ENCODE measurements around the gene TMIE.

The TMIE gene, protein sequence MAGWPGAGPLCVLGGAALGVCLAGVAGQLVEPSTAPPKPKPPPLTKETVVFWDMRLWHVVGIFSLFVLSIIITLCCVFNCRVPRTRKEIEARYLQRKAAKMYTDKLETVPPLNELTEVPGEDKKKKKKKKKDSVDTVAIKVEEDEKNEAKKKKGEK

DNA sequence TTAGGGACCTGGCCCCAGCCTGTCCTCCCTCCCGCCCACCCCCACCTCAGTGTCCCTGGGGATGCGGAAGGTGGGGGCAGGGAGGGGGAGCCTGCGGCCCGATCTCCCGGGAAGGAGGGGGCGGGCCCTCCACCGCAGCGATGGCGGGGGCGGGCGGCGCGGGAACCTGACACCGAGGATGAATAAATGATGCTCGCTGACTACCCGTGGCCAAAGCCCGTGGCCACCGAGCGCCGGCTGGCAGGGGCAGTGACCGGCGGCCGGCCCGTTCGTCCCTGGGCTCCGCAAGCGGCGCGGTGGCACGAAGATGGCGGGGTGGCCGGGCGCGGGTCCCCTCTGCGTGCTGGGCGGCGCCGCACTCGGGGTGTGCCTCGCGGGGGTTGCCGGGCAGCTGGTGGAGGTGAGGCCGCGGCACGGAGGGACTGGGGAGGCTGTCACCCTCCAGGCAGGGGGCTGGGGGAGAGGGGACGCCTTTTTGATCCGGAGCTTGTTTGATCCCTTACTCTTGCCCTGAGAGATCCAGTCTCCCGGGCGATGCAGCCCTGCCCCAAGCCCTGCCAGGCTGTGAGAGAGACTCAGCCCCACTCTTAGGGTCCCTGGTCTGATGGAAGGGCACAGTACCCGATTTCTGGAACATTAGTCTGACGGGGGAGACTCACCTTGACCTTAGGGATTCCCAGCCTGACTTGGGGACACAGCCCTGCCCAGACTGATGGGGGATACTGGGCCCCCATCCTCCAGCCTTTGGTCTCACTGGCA lies at the start of gene TMIE:
TSS of gene TMIE (plus strand) at position 212 of the 759 bp plus-strand sequence. CDS start at position 308, 96 bp downstream.
- DNase-seq (ENCODE audit: low spot score), result no peak
- TF ChIP-seq, protein P1, sequence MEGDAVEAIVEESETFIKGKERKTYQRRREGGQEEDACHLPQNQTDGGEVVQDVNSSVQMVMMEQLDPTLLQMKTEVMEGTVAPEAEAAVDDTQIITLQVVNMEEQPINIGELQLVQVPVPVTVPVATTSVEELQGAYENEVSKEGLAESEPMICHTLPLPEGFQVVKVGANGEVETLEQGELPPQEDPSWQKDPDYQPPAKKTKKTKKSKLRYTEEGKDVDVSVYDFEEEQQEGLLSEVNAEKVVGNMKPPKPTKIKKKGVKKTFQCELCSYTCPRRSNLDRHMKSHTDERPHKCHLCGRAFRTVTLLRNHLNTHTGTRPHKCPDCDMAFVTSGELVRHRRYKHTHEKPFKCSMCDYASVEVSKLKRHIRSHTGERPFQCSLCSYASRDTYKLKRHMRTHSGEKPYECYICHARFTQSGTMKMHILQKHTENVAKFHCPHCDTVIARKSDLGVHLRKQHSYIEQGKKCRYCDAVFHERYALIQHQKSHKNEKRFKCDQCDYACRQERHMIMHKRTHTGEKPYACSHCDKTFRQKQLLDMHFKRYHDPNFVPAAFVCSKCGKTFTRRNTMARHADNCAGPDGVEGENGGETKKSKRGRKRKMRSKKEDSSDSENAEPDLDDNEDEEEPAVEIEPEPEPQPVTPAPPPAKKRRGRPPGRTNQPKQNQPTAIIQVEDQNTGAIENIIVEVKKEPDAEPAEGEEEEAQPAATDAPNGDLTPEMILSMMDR (IDR thresholded peaks at IDR 0.05; ENCODE audit: extremely low read depth, missing control alignments), result no peak

DNA sequence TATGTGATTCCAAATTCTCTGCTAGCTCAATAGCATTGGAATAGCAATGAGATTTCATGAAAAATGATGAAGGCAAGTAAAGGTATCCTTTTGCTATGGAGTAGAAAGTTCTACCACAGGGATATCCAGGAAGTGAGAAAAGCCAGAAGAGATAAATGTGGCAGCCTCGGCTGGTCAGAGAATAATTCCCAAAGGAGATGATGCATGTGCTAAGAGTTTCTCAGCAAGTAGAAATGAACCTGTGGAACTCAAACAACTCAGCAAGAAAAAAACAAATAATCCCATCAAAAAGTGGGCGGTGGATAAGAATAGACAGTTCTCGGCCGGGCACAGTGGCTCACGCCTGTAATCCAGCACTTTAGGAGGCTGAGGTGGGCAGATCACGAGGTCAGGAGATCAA lies 45.9 kb upstream of the TMIE start:
- TF ChIP-seq, protein P1 (IDR thresholded peaks at IDR 0.05; ENCODE audit: extremely low read depth, missing control alignments), result no peak
- DNase-seq (ENCODE audit: low spot score), result no peak

DNA sequence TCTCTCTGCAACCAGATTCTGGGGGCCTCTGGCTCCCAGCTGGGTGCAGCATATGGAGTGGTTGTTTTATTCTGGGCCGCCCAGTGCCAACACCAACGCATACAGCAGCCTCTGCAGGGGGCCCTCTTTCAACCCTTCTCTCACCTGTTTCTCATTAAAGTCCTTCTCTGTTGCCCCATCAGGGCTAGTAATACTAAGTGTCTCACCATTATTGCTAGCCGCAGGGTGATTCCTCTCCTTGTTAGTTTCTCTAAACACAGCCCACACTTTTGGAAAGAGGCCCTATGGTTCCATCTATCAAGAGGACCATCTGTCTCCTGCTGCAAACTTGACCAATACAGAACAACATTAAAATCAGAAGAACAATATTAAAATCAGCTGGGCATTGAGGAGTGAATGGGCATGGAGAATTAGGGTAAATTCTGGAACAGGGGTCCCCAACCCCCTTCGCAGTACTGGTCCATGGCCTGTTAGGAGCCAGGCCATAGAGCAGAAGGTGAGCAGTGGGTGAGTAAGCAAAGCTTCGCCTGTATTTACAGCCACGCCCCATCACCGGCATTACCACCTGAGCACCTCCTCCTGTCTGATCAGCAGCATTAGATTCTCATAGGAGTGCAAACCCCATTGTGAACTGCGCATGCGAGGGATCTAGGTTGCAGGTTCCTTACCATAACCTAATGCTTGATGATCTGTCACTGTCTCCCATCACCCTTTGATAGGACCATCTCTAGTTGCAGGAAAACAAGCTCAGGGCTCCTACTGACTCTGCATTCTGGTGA lies 44.2 kb upstream of the TMIE start:
- no peak for DNase-seq (ENCODE audit: low spot score)
- TF ChIP-seq, protein P1 (IDR thresholded peaks at IDR 0.05; ENCODE audit: extremely low read depth, missing control alignments), result no peak

DNA sequence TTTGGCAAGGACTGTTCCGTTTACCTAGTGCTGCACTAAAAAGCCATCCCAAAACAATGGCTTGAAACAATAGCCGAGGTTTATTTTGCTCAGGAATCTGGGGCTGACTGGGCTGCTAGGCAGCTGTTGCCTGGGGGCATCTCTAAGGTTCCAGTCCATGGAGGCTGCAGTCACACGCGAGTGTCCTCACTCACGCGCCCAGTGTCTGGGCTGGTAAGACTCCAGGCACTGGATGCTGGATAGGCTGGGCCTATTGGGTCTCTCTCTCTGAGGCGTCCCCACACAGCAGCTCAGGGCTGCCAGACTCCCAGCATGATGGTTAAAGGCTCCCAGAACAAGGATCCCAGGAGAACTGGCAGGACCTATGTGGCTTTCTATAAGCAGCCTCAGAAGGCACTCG lies 41.9 kb upstream of the TMIE start:
- DNase-seq (ENCODE audit: low spot score), result no peak

DNA sequence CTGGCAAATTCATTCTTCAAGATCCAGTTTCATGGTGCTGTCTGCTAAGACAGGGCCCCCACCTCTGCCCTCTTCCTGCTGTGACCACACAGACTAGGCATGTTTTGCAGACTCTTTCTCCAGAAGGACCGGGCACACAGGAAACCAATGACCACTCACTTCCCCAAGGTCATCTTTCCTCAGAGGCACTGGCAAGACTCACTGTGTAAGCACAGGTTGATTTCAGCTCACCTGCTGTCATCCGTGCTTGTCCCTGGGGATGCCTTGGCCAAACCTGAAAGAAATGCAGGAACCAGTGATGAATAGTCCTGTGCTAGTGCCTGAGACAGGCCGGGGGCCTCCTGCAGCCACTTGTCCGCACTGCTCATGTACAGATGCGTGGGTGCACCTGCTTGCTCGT lies 41.2 kb upstream of the TMIE start:
- TF ChIP-seq, protein P1 (IDR thresholded peaks at IDR 0.05; ENCODE audit: extremely low read depth, missing control alignments), result no peak
- no peak for DNase-seq (ENCODE audit: low spot score)

More for the DNA sequence above, 41.9 kb upstream of the TMIE start:
- TF ChIP-seq, protein P1 (IDR thresholded peaks at IDR 0.05; ENCODE audit: extremely low read depth, missing control alignments), result no peak

DNA sequence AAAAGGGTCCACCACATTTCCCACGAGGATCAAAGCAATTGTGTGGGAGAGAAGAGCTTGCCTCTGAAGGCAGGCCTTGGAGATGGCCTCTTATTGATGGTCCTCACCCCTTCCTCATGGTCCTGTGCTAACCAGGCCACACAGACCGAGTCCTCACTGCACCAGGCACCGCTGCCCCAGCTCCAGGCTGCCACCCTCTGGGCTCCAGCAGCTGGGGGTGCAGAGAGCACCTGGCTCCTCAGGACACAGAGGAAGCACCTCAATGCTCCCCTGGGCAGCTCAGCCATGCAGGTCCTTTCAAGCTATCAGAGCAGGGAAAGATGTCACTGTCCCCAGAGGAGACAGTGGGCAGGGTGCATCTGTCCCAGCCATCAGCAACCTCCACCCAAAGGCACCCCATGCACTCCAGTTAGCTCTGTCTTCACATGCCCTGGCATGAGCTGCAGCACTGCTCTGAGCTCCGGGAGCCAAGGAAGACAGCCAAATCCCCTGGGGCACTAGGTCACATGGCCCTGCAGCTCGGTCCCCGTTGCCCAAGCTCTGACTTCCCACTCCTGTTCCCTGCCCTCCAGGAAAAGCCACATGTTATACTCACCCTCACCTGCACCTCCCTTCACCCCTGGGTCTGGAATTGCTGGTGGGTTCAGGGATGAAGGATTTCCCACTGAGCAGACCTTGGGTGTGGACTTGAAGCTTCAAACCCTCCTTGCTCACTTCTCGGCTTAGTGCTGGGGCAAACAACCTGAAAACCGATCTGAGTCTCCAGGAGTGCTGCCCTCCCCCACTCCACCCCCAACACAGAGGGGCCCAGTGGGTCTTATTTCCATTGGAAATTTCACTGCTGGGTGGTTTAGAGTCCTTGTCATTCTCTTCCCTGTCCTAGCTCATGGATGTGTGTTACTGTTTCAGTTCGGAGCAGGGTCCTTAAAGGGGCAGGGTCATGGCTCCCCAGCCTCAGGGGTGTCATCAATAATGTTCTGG lies 40.4 kb upstream of the TMIE start:
- no peak for DNase-seq (ENCODE audit: low spot score)
- TF ChIP-seq, protein P1 (IDR thresholded peaks at IDR 0.05; ENCODE audit: extremely low read depth, missing control alignments), result no peak
